Tibial nerve (tissue), 4 donors: ENCODE data around the gene RLN3.

Experiments
- CTCF ChIP-seq, 5 experiments: fragments of 200-600 bp in 3 of 5; fragments of 450-650 bp in 2 of 5; sonication (generic) in 3 of 5; IDR thresholded peaks; one replicate each; pipeline ENCODE4 v1.5.1; 2016 to 2019; ENCODE audit warnings: antibody characterized with exemption in 5 of 5, mild to moderate bottlenecking in 3 of 5, moderate library complexity in 2 of 5
- EP300 ChIP-seq, 2 donors: sonication (generic); formaldehyde crosslinking; IDR thresholded peaks; one replicate each; pipeline ENCODE4 v1.6.1; 2017; ENCODE audit warnings: antibody characterized with exemption in 2 of 2, mild to moderate bottlenecking in 1 of 2
- POLR2A ChIP-seq, 2 donors: fragments of 450-650 bp; IDR thresholded peaks; one replicate each; pipeline ENCODE4 v1.6.1; 2017; ENCODE audit warnings: antibody characterized with exemption in 2 of 2, mild to moderate bottlenecking in 2 of 2, moderate library complexity in 2 of 2

GRCh38 chr19:14039181-14039580, 11.2 kb downstream of the RLN3 start:
- TF ChIP-seq CTCF (IDR thresholded peaks at IDR 0.05) (no peak), POLR2A (IDR thresholded peaks at IDR 0.05) (no peak), EP300 (IDR thresholded peaks at IDR 0.05) (no peak)
